ENCODE measurements around the gene CHCHD3. TPM values are rescaled to one million over a fixed set of nuclear protein-coding genes. Genes with fewer than 3 reads are reported as not detected.
"Not testable (repeated sequence)": the region's sequence is repeated elsewhere in the genome, so short reads cannot be mapped to it uniquely, and the experiment has no call there.

The CHCHD3 gene
- total RNA-seq, 1 donor = 104 TPM

DNA sequence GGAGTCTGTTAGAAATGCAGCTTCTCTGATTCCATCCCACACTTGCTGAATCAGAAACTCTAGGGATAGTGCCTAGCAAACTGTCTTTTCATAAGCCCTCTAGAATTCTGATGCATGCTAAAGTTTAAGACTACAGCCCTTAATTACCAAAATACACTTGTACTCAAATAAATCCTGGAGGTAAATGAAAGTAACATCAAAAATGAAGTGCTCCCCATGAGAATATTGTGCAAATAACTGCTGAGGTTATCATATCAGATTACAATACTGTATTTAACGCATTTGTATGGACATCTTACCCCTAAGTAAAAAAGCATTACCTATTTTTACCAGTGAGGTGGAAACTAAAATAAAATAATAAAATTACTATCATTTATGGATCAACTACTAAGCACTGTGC is 104.7 kb downstream of the CHCHD3 start:
- TF ChIP-seq, protein P1, sequence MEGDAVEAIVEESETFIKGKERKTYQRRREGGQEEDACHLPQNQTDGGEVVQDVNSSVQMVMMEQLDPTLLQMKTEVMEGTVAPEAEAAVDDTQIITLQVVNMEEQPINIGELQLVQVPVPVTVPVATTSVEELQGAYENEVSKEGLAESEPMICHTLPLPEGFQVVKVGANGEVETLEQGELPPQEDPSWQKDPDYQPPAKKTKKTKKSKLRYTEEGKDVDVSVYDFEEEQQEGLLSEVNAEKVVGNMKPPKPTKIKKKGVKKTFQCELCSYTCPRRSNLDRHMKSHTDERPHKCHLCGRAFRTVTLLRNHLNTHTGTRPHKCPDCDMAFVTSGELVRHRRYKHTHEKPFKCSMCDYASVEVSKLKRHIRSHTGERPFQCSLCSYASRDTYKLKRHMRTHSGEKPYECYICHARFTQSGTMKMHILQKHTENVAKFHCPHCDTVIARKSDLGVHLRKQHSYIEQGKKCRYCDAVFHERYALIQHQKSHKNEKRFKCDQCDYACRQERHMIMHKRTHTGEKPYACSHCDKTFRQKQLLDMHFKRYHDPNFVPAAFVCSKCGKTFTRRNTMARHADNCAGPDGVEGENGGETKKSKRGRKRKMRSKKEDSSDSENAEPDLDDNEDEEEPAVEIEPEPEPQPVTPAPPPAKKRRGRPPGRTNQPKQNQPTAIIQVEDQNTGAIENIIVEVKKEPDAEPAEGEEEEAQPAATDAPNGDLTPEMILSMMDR (IDR thresholded peaks at IDR 0.05; ENCODE audit: insufficient read depth, low read depth, low read length) = no peak
- no peak for DNase-seq (ENCODE audit: low read depth)
- no peak overlapping the region for H3K4me3 ChIP-seq (ENCODE audit: low read depth, low read length)

DNA sequence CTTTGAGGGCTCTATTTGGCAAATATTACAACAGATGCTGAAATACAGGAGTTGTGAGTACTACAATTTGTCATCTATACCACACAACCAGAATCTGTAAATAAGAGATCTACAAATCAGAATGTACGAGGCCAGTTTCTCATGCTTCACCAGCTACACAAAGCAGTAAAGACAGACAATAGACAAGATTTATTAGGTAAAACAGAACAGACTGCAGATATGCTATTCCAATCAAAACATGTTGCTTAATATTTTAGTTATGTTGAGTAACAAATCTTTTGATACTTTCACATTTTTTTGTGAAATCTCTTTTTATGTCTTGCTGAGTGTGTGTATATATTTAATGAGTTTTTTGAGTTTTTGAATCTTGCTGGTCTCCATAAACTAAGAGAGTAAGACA is 109.1 kb downstream of the CHCHD3 start:
- TF ChIP-seq, protein P1 (IDR thresholded peaks at IDR 0.05; ENCODE audit: insufficient read depth, low read depth, low read length) = no peak
- H3K4me3 ChIP-seq (ENCODE audit: low read depth, low read length) = no peak overlapping the region
- DNase-seq (ENCODE audit: low read depth) = peak; percentile 63

DNA sequence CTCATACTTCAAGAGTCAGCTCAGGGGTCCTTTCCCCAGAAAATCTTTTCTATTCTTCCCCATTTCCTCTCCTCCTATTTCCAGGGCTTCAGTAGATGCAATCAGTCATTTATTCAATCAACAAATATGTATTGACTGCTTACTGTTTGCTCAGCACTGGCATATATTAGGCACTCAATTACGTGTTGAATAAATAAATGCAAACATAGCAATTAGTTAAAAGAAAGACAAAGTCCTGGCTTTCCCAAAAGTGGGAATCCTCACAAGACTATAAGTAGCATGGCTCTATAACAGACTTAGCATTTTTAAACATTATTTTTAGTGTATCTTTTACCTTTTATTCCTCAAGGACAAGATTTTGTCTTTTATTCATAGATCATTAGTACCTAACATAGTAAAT is 111.6 kb downstream of the CHCHD3 start:
- no peak overlapping the region for H3K4me3 ChIP-seq (ENCODE audit: low read depth, low read length)
- no peak for DNase-seq (ENCODE audit: low read depth)
- TF ChIP-seq, protein P1 (IDR thresholded peaks at IDR 0.05; ENCODE audit: insufficient read depth, low read depth, low read length) = no peak

DNA sequence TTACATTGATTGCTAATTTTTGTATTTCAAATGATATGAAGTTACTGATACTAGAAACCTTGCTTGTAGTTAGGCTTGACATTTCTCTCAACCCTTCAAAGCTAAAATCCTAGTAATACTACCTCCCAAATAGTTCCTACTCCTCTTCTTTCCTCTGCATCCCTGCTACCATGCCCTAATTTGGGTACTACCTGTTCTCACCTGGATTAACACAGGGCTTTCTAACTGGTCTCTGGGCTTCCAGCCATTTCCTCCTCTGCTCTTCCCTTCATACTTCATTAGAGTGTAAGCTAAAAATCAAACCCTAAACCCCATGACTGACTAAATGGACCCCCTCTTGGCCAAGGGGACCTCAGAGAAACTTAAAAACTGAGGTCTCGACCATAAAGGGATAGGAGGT is 112.4 kb downstream of the CHCHD3 start:
- TF ChIP-seq, protein P1 (IDR thresholded peaks at IDR 0.05; ENCODE audit: insufficient read depth, low read depth, low read length) = no peak
- DNase-seq (ENCODE audit: low read depth) = no peak
- no peak overlapping the region for H3K4me3 ChIP-seq (ENCODE audit: low read depth, low read length)

DNA sequence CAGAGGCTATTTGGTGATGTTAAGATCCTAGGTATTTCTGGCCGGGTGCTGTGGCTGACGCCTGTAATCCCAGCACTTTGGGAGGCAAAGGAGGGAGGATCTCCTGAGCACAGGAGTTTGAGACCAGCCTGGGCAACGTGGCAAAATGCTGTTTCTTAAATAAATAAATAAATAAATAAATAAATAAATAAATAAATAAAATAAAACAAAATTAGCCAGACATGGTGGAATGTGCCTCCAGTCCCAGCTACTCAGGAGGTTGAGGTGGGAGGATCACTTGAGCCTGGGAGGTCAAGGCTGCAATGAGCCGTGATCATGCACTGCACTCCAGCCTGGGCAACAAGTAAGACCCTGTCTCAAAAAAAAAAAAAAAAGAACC is 114.4 kb downstream of the CHCHD3 start:
- not testable (repeated sequence) for DNase-seq (ENCODE audit: low read depth); H3K4me3 ChIP-seq (ENCODE audit: low read depth, low read length)

DNA sequence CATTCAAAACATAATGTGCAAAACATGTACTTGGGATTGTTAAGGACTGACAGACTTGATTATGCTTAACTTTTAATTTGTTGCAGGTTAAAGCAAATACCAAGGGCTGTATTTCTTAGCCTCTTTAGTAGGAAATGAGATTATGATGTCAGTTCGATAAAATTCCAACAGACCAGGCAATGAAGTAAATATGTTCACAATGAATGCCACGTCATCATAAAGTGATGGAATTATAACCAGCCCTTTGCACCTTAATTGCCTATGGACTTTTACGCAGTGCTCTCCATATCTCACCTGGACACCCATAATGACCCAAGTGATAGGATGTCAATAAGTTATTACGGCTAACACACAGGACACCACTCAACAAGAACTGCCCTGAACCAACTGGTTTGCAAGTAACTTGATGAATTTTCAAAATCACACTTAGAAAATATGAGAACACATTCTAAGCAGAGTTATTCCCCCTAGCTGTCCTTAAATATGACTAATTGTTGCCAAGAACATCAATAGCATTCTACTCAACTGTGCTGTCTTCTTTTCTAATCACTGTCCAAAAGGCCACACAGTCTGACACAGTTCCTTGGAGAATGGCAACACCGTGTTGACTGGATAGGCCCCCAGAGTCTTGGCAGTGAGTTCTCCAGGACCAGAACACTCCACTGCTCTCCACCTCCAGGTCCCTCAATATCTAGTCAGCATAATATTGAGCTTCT is 115.0 kb downstream of the CHCHD3 start:
- H3K4me3 ChIP-seq (ENCODE audit: low read depth, low read length) = no peak overlapping the region
- TF ChIP-seq, protein P1 (IDR thresholded peaks at IDR 0.05; ENCODE audit: insufficient read depth, low read depth, low read length) = no peak
- no peak for DNase-seq (ENCODE audit: low read depth)

DNA sequence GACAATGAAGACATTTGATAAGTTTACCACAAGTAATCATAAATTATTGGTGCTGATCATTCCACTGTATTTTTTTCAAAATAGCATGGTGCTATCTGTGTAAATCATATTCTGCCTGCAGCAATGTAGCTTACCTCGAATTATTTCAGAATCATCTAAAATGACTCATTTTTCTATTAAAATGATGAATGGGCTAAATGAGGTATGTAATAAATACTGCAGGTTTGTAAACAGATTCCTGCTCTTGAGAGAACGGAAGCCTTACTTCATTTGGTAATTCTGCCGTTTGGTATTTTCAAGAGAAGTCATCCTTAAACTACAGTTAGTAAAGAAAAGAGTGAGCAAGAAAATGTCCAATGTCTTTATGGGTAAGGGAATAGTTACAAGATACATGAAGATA is 115.9 kb downstream of the CHCHD3 start:
- TF ChIP-seq, protein P1 (IDR thresholded peaks at IDR 0.05; ENCODE audit: insufficient read depth, low read depth, low read length) = no peak
- DNase-seq (ENCODE audit: low read depth) = no peak
- H3K4me3 ChIP-seq (ENCODE audit: low read depth, low read length) = no peak overlapping the region

Measured in fibroblast of villous mesenchyme (primary cell).